SK-N-MC (cell line): Measurements from ENCODE around the gene PXYLP1.

Experiments
- DNase-seq: peaks from one replicate; pipeline ENCODE4 v3.0.0-alpha.2; 2011; ENCODE audit warnings: low read depth, low spot score
- H3K27ac ChIP-seq: fragments of 200-600 bp; sonication (generic); 2 replicates; pipeline ENCODE4 v1.5.1; 2016; ENCODE audit warnings: mixed run types
- H3K36me3 ChIP-seq: fragments of 200-600 bp; sonication (generic); 2 replicates; pipeline ENCODE4 v1.6.1; 2017; ENCODE audit warnings: antibody characterized with exemption, low read length, mixed read lengths; ENCODE audit not compliant: insufficient read depth
- H3K4me3 ChIP-seq: fragments of 200-600 bp; sonication (generic); 2 replicates; pipeline ENCODE4 v1.5.1; 2016
- H3K9ac ChIP-seq: fragments of 200-600 bp; sonication (generic); 2 replicates; pipeline ENCODE4 v1.8.0; 2017; ENCODE audit warnings: mixed run types, mixed read lengths; ENCODE audit not compliant: insufficient read length
- H3K9me3 ChIP-seq: fragments of 200-600 bp; sonication (generic); 2 replicates; pipeline ENCODE4 v1.6.1; 2017; ENCODE audit warnings: low read depth, mild to moderate bottlenecking, antibody characterized with exemption, low read length, moderate library complexity, mixed read lengths
- EZH2 ChIP-seq: fragments of 200-600 bp; sonication (generic); IDR thresholded peaks from one replicate; pipeline ENCODE4 v1.6.1; 2017; ENCODE audit warnings: antibody characterized with exemption
- FOXP2 ChIP-seq: optimal IDR thresholded peaks from 2 replicates; pipeline ENCODE3; 2011; ENCODE audit warnings: mild to moderate bottlenecking, moderate library complexity; ENCODE audit not compliant: insufficient read depth; ENCODE audit errors: extremely low read length, control extremely low read depth
- POLR2AphosphoS5 ChIP-seq: IDR thresholded peaks from 2 replicates; pipeline ENCODE4 v1.6.1; 2012; ENCODE audit warnings: mild to moderate bottlenecking, low read depth, low read length, borderline replicate concordance

Gene PXYLP1

GRCh38 chr3:141259821-141260629, 28.4 kb downstream of the PXYLP1 start:
- no peak overlapping the region for H3K4me3 ChIP-seq
- 0 out of 2 replicates have a peak, but pooled peaks cover 3% of the 10 kb centered on the region for H3K36me3 ChIP-seq
- DNase-seq, result no peak
- TF ChIP-seq FOXP2 (no peak), EZH2 (no peak), POLR2AphosphoS5 (no peak)
- H3K9me3 ChIP-seq, result no peaks in the 10 kb centered on the region
- no peak overlapping the region for H3K9ac ChIP-seq
- no peak overlapping the region for H3K27ac ChIP-seq

- Histone ChIP-seq H3K27ac (no peak overlapping the region), H3K36me3 (0 out of 2 replicates have a peak, but pooled peaks cover 3% of the 10 kb centered on the region), H3K4me3 (no peak overlapping the region)
Measured at GRCh38 chr3:141260630-141260927, 29.0 kb downstream of the PXYLP1 start.

GRCh38 chr3:141261472-141262307, 30.1 kb downstream of the PXYLP1 start:
- 0 out of 2 replicates have a peak, but pooled peaks cover 3% of the 10 kb centered on the region for H3K36me3 ChIP-seq
- no peak for TF ChIP-seq FOXP2
- TF ChIP-seq EZH2, result no peak
- TF ChIP-seq POLR2AphosphoS5, result no peak
- no peaks in the 10 kb centered on the region for H3K9me3 ChIP-seq
- no peak overlapping the region for H3K9ac ChIP-seq
- no peak for DNase-seq
- no peak overlapping the region for H3K4me3 ChIP-seq
- no peak overlapping the region for H3K27ac ChIP-seq

More at GRCh38 chr3:141260630-141260927, 29.0 kb downstream of the PXYLP1 start:
- H3K9ac ChIP-seq, result no peak overlapping the region
- DNase-seq, result no peak
- H3K9me3 ChIP-seq, result no peaks in the 10 kb centered on the region
- TF ChIP-seq FOXP2, result no peak
- TF ChIP-seq EZH2, result no peak
- no peak for TF ChIP-seq POLR2AphosphoS5

GRCh38 chr3:141262308-141262705, 30.7 kb downstream of the PXYLP1 start:
- no peak for DNase-seq
- TF ChIP-seq FOXP2, result no peak
- TF ChIP-seq EZH2, result no peak
- no peak for TF ChIP-seq POLR2AphosphoS5
- Histone ChIP-seq H3K36me3 (0 out of 2 replicates have a peak, but pooled peaks cover 3% of the 10 kb centered on the region), H3K4me3 (no peak overlapping the region), H3K9ac (no peak overlapping the region), H3K9me3 (no peaks in the 10 kb centered on the region), H3K27ac (no peak overlapping the region)

- no peaks in the 10 kb centered on the region for H3K9me3 ChIP-seq
- TF ChIP-seq FOXP2, result no peak
- no peak for TF ChIP-seq POLR2AphosphoS5
- no peak for TF ChIP-seq EZH2
- H3K4me3 ChIP-seq, result no peak overlapping the region
- no peak overlapping the region for H3K27ac ChIP-seq
- H3K36me3 ChIP-seq, result 0 out of 2 replicates have a peak, but pooled peaks cover 3% of the 10 kb centered on the region
- no peak for DNase-seq
- no peak overlapping the region for H3K9ac ChIP-seq
Measured at GRCh38 chr3:141266186-141266585, 34.6 kb downstream of the PXYLP1 start.

- Histone ChIP-seq H3K9me3 (no peaks in the 10 kb centered on the region), H3K27ac (no peak overlapping the region), H3K9ac (no peak overlapping the region), H3K4me3 (no peak overlapping the region), H3K36me3 (0 out of 2 replicates have a peak, but pooled peaks cover 3% of the 10 kb centered on the region)
- no peak for DNase-seq
- TF ChIP-seq EZH2 (no peak), POLR2AphosphoS5 (no peak), FOXP2 (no peak)
Measured at GRCh38 chr3:141266797-141267555, 35.4 kb downstream of the PXYLP1 start.

GRCh38 chr3:141267629-141268028, 36.0 kb downstream of the PXYLP1 start:
- Histone ChIP-seq H3K9me3 (no peaks in the 10 kb centered on the region), H3K27ac (no peak overlapping the region), H3K9ac (no peak overlapping the region), H3K4me3 (no peak overlapping the region), H3K36me3 (0 out of 2 replicates have a peak, but pooled peaks cover 3% of the 10 kb centered on the region)
- TF ChIP-seq EZH2, result no peak
- TF ChIP-seq FOXP2, result no peak
- no peak for TF ChIP-seq POLR2AphosphoS5
- no peak for DNase-seq
